HCT116 (cell line): ENCODE results near the gene PRKN. TPM values are rescaled to one million over a fixed set of nuclear protein-coding genes. Genes with fewer than 3 reads are reported as not detected.

Source experiments
- ATAC-seq: fragments of 200-7000 bp; cut with Tn5 transposase; 2 replicates; pipeline ENCODE4 v1.9.1; 2020; ENCODE audit warnings: mild to moderate bottlenecking, moderate library complexity
- BruUV-seq: library from RNA; stranded (reverse); fragments of 400-500 nt; replicated peaks from 2 replicates; lab custom pipeline; 2021; lab: Mats Ljungman, UMichigan
- CTCF ChIA-PET: fragments of 300-600 bp; sonication (Branson Sonifier 250); formaldehyde crosslinking; loops from one replicate; lab custom pipeline; 2021; ENCODE audit warnings: antibody characterized with exemption; lab: Charles Lee
- POLR2A ChIA-PET: fragments of 300-600, 350-600 bp; sonication (Branson Sonifier 250); formaldehyde crosslinking; loops from one replicate; lab custom pipeline; 2021; ENCODE audit warnings: antibody characterized with exemption; lab: Charles Lee
- RAD21 ChIA-PET, 2 experiments: fragments of 300-600 bp; sonication (Branson Sonifier 250); formaldehyde crosslinking; loops; one replicate each; lab custom pipeline; 2023; ENCODE audit warnings: low total read pairs in 2 of 2; ENCODE audit not compliant: uncharacterized antibody in 2 of 2, unreplicated experiment in 2 of 2, low non-redundant PET in 1 of 2; lab: Charles Lee
- DNase-seq: peaks from one replicate; pipeline ENCODE4 v3.0.0-alpha.2; 2010; ENCODE audit warnings: low read depth, low spot score
- H2AFZ ChIP-seq: fragments of 200-600 bp; shearing (Covaris generic), sonication (generic); 2 replicates; pipeline ENCODE4 v1.6.1; 2017; ENCODE audit warnings: low read depth, mixed run types, mixed read lengths, antibody characterized with exemption, low read length; ENCODE audit not compliant: poor library complexity, severe bottlenecking
- H3K27ac ChIP-seq: 2 replicates; pipeline ENCODE4 v1.5.1; 2012; ENCODE audit warnings: low read depth, low read length
- H3K27me3 ChIP-seq: fragments of 200-600 bp; sonication (generic); 2 replicates; pipeline ENCODE4 v1.6.1; 2016; ENCODE audit warnings: mixed run types, low read length, mixed read lengths; ENCODE audit not compliant: insufficient read depth
- H3K36me3 ChIP-seq, 2 experiments: fragments of 200-500 bp in 1 of 2; fragments of 200-600 bp in 1 of 2; sonication (Bioruptor generic) in 1 of 2; sonication (generic) in 1 of 2; 2 replicates each; pipeline versions ENCODE4 v1.5.1 to v1.6.1; 2014 to 2016; ENCODE audit warnings: low read length in 2 of 2, inconsistent platforms in 1 of 2, mixed read lengths in 1 of 2, mixed run types in 1 of 2; ENCODE audit not compliant: insufficient read depth in 2 of 2, control insufficient read depth in 1 of 2
- H3K4me1 ChIP-seq, 2 experiments: fragments of 200-600 bp in 1 of 2; sonication (generic) in 1 of 2; 2 replicates each; pipeline versions ENCODE4 v1.5.1 to v1.6.1; 2012 to 2017; ENCODE audit warnings: low read length in 2 of 2, inconsistent platforms in 1 of 2, mild to moderate bottlenecking in 1 of 2, mixed read lengths in 1 of 2, mixed run types in 1 of 2, moderate library complexity in 1 of 2; ENCODE audit not compliant: insufficient read depth in 2 of 2, control insufficient read depth in 1 of 2
- H3K4me2 ChIP-seq: fragments of 200-600 bp; sonication (generic); 2 replicates; pipeline ENCODE4 v1.6.1; 2017; ENCODE audit warnings: mixed run types, low read length, mixed read lengths
- H3K4me3 ChIP-seq, 2 experiments: fragments of 200-600 bp in 1 of 2; sonication (generic) in 1 of 2; replicated peaks in 1 of 2; 2 replicates each; pipeline ENCODE4 v1.5.1; 2011 to 2016; ENCODE audit warnings: low read length in 2 of 2, control low read depth in 1 of 2, low read depth in 1 of 2, mild to moderate bottlenecking in 1 of 2, mixed read lengths in 1 of 2, mixed run types in 1 of 2
- H3K79me2 ChIP-seq: fragments of 200-600 bp; sonication (generic); 2 replicates; pipeline ENCODE4 v1.6.1; 2017; ENCODE audit warnings: mild to moderate bottlenecking, mixed run types, low read length, moderate library complexity, mixed read lengths; ENCODE audit not compliant: insufficient read depth
- H3K9ac ChIP-seq: fragments of 200-600 bp; sonication (generic); 2 replicates; pipeline ENCODE4 v1.6.1; 2016; ENCODE audit warnings: low read length, mixed read lengths
- H3K9me2 ChIP-seq: fragments of 200-600 bp; sonication (generic), shearing (Covaris generic); 2 replicates; pipeline ENCODE4 v1.6.1; 2017; ENCODE audit warnings: mixed run types, mild to moderate bottlenecking, moderate library complexity; ENCODE audit not compliant: insufficient read depth
- H3K9me3 ChIP-seq, 2 experiments: fragments of 200-500 bp in 1 of 2; fragments of 200-600 bp in 1 of 2; sonication (Bioruptor generic) in 1 of 2; sonication (generic) in 1 of 2; 2 replicates each; pipeline ENCODE4 v1.6.1; 2014 to 2017; ENCODE audit warnings: low read length in 2 of 2, mixed read lengths in 2 of 2, inconsistent platforms in 1 of 2, low read depth in 1 of 2, mild to moderate bottlenecking in 1 of 2, mixed run types in 1 of 2, moderate library complexity in 1 of 2; ENCODE audit not compliant: control insufficient read depth in 1 of 2, insufficient read depth in 1 of 2
- H4K20me1 ChIP-seq: fragments of 200-600 bp; sonication (generic), shearing (Covaris generic); 2 replicates; pipeline ENCODE4 v1.6.1; 2017; ENCODE audit warnings: mixed run types, mild to moderate bottlenecking, moderate library complexity; ENCODE audit not compliant: insufficient read depth
- ATF3 ChIP-seq: IDR thresholded peaks from 2 replicates; pipeline ENCODE4 v1.6.1; 2012
- CBX3 ChIP-seq: IDR thresholded peaks from 2 replicates; pipeline ENCODE4 v1.6.1; 2012; ENCODE audit warnings: low read depth
- CEBPB ChIP-seq: IDR thresholded peaks from 2 replicates; pipeline ENCODE4 v1.6.1; 2012; ENCODE audit warnings: low read depth
- ELF1 ChIP-seq: IDR thresholded peaks from 2 replicates; pipeline ENCODE4 v1.6.1; 2012; ENCODE audit warnings: low read depth, borderline replicate concordance
- EZH2 ChIP-seq: fragments of 200-600 bp; sonication (generic); IDR thresholded peaks from 2 replicates; pipeline ENCODE4 v1.6.1; 2017; ENCODE audit warnings: antibody characterized with exemption, mixed run types
- EZH2phosphoT487 ChIP-seq: fragments of 200-600 bp; IDR thresholded peaks from 2 replicates; pipeline ENCODE4 v1.6.1; 2018; ENCODE audit warnings: antibody characterized with exemption, borderline replicate concordance
- FOSL1 ChIP-seq: IDR thresholded peaks from 2 replicates; pipeline ENCODE4 v1.6.1; 2012; ENCODE audit warnings: low read depth
- POLR2AphosphoS5 ChIP-seq: IDR thresholded peaks from 2 replicates; pipeline ENCODE4 v1.6.1; 2011; ENCODE audit warnings: mild to moderate bottlenecking, low read depth, low read length, moderate library complexity
- RAD21 ChIP-seq: IDR thresholded peaks from 2 replicates; pipeline ENCODE4 v1.6.1; 2012; ENCODE audit warnings: low read depth, mild to moderate bottlenecking
- REST ChIP-seq: IDR thresholded peaks from 2 replicates; pipeline ENCODE4 v1.6.1; 2012; ENCODE audit warnings: low read depth
- SIN3A ChIP-seq: IDR thresholded peaks from 2 replicates; pipeline ENCODE4 v1.6.1; 2012; ENCODE audit warnings: low read depth
- SRF ChIP-seq: IDR thresholded peaks from 2 replicates; pipeline ENCODE4 v1.6.1; 2012; ENCODE audit warnings: low read depth
- TCF7L2 ChIP-seq: IDR thresholded peaks from 2 replicates; pipeline ENCODE4 v1.7.0; 2011; ENCODE audit warnings: borderline replicate concordance, inconsistent platforms; ENCODE audit not compliant: insufficient read depth, insufficient read length; ENCODE audit errors: extremely low read depth
- YY1 ChIP-seq: IDR thresholded peaks from 2 replicates; pipeline ENCODE4 v1.6.1; 2011; ENCODE audit warnings: low read length, low read depth, moderate library complexity, mild to moderate bottlenecking; ENCODE audit not compliant: insufficient replicate concordance; ENCODE audit errors: extremely low read depth
- ZFX ChIP-seq: fragments of 450-650 bp; IDR thresholded peaks from 2 replicates; pipeline ENCODE4 v1.6.1; 2017
- ZNF274 ChIP-seq: fragments of 200-500 bp; sonication (Bioruptor generic); IDR thresholded peaks from 2 replicates; pipeline ENCODE4 v1.6.1; 2014; ENCODE audit warnings: mild to moderate bottlenecking, low read depth, low read length, inconsistent platforms
- intact Hi-C: fragments of 100-400 bp; cut with micrococcal nuclease; formaldehyde crosslinking; loops from 2 replicates; pipeline ENCODE4 v1.10.0; 2022
- total RNA-seq: library from RNA; stranded (reverse); gene quantifications from one replicate; pipeline ENCODE4 v1.2.1, GENCODE V29; 2021; ENCODE audit not compliant: unreplicated experiment
- TF ChIP-seq, protein P1 (sequence below): IDR thresholded peaks from 2 replicates; pipeline ENCODE4 v1.6.1; 2011; ENCODE audit warnings: mild to moderate bottlenecking, low read length, moderate library complexity; ENCODE audit not compliant: insufficient replicate concordance; ENCODE audit errors: extremely low read depth
- TF ChIP-seq, protein P2 (sequence below): IDR thresholded peaks from 2 replicates; pipeline ENCODE4 v1.6.1; 2012

The PRKN gene
- total RNA-seq, 1 experiment from 2014 or later = 2.6 TPM

DNA sequence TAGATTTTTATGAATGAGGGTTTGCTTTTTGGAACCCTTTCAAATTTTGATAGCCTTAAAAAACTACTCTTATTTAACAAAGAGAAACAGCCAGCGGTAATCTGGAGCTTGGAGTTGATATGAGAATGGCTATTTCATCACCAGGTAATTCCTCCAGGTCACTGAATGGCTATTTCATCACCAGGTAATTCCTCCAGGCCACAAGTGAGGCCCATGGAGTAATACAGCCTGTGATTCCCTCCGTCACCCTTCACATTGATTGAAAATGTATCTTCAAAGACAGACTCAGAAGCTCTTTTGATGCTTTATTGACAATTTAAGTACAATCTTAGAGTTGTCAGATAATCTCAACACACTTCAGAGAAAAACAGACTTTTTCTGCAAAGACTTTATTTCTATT is 1380.4 kb downstream of the PRKN start:
- TF ChIP-seq, protein P1, sequence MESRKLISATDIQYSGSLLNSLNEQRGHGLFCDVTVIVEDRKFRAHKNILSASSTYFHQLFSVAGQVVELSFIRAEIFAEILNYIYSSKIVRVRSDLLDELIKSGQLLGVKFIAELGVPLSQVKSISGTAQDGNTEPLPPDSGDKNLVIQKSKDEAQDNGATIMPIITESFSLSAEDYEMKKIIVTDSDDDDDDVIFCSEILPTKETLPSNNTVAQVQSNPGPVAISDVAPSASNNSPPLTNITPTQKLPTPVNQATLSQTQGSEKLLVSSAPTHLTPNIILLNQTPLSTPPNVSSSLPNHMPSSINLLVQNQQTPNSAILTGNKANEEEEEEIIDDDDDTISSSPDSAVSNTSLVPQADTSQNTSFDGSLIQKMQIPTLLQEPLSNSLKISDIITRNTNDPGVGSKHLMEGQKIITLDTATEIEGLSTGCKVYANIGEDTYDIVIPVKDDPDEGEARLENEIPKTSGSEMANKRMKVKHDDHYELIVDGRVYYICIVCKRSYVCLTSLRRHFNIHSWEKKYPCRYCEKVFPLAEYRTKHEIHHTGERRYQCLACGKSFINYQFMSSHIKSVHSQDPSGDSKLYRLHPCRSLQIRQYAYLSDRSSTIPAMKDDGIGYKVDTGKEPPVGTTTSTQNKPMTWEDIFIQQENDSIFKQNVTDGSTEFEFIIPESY = no peak
- TF ChIP-seq TCF7L2 (no peak), FOSL1 (no peak), CBX3 (no peak), YY1 (no peak), EZH2phosphoT487 (no peak), REST (no peak), ATF3 (no peak), ELF1 (no peak), CEBPB (no peak), POLR2AphosphoS5 (no peak), EZH2 (no peak), ZNF274 (no peak), SRF (no peak), RAD21 (no peak), SIN3A (no peak), ZFX (no peak)
- TF ChIP-seq, protein P2, sequence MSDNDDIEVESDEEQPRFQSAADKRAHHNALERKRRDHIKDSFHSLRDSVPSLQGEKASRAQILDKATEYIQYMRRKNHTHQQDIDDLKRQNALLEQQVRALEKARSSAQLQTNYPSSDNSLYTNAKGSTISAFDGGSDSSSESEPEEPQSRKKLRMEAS = no peak
- Histone ChIP-seq H3K9me2 (no peaks in the 10 kb centered on the region), H3K36me3 (no peaks in the 10 kb centered on the region), H3K79me2 (no peaks in the 10 kb centered on the region), H2AFZ (no peak overlapping the region), H4K20me1 (no peaks in the 10 kb centered on the region), H3K27me3 (no peaks in the 10 kb centered on the region), H3K9me3 (no peaks in the 10 kb centered on the region), H3K4me1 (no peaks in the 10 kb centered on the region), H3K4me2 (no peak overlapping the region), H3K9ac (no peak overlapping the region), H3K27ac (no peak overlapping the region), H3K4me3 (no peak overlapping the region)
- intact Hi-C loops = no loop called here
- ATAC-seq = no peak
- no TSS peak for BruUV-seq
- POLR2A ChIA-PET = no interaction called here
- CTCF ChIA-PET = interaction anchor here (1.2 kb wide), 1 partner anchor 24 kb away, joined by 3 read pairs; no protein-coding TSS in a partner anchor
- RAD21 ChIA-PET = no interaction called here
- DNase-seq = no peak
